Measurements from ENCODE around the gene GLI3.

The GLI3 gene

DNA sequence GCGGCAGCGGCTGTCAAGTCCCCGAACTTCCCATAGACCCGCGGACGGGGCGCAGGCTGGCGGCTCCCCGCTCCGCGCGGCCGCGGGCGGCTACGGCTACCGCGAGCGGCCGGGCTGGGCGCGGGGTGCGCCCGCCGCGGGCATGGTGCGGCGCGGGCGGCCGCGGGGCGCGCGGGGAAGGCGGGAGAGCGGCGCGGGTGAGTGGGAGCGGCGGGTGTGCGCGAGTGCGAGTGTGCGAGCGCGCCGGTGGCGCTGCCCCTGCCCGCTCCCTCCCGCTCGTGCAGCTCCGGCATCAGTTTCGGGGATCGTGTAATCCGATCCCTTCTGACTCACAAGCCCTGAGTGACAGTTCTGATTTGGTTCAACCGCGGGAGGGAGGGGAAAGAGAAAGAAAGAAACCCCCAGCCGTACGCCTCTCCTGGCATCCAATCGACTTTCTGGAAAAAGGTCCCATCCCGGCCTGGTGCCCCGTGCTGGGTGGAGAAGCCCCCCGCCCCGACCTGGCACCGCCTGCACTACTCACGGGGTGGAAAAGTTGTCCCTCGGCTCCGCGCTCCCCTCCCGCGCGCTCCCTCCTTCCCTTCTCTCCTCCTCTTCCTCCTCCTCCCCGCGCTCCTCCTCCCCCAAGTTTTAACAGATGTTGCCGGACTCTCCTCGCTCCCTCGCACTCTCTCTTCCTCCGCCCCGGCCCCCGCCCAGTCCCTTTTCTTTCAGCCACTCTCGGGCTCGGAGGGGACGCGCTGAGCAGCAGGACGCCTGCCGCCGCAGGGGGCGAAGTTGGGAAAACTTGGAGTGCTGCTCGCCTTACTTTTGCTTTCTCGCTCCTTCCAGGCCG, at the start of gene GLI3:
Gene GLI3, minus strand, starts transcription at position 234 of the 835 bp plus-strand sequence. CDS start 13,956 bp downstream, outside the sequence.
- no peak for DNase-seq

DNA sequence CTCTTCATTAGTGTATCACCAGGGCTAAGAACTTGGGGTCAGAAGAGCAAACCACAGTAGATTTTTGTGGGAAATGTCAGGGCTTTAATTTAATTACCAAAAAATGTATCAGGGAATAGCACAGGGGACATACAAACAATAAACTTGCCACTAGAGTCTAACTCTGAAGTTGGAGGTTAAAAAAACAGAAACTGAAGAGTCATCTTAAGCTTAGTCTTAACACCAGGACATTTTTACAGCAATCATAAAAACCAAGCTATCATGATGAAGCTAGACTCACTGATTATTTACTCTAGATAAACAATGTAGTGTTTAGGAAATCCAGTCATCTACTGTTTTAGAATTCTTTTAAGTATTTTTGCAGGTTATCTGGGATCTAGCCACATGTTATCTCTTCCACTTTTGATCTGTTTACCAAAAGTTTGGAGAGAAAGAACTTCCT, 48.4 kb upstream of the GLI3 start:
- no peak for DNase-seq

DNA sequence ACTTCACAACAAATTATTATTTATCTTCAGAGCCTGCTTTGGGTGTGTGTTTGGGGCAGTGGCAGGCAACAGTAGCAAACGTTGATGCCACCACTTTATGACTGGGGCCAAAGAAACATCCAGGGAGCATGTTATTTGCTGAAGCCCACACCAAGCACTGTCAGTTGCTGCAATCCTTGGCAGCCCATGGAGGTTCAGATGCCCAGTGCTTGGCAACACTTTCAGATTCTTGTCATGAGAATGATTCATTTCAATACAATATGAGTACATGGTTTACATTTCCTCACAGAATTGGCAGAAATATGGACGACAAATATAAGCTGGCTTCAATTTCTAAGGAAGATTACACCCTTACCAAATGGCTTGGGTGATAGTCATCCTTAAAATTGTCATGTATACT, 46.5 kb upstream of the GLI3 start:
- DNase-seq: no peak

DNA sequence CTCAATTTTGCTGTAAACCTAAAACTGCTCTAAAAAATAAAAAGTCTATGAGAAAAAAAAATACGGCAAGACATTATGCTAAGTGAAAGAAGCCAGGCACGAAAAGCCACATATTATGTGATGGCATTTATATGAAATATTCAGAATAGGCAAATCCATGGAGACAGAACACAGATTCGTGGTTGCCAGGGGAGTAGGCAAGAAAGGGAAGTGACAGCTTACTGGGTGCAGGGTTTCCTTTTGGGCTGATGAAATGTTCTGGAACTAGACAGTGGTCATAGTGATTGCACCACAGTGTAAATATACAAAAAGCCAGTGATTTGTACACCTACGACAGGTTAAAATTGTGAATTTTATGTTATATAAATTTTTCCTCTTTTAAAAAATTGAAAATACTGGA, 41.3 kb upstream of the GLI3 start:
- DNase-seq: no peak

DNA sequence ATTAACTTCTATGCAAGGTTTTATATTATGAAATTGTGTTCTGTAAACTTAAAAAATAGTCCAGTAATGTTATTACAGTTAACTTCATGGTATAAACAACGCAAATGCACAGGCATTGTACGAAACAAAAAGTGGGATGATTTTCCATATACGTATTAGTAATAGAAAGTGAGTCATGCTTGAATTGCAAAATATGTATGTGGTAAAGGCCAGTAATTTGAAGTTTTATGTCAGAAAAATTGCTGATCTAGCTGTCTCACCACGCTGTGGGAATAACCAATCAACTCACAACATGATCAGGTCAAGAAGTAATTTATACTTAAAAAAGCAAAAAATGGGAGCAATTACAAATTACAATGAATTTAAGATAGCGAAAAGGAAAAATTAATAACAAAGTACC, 37.0 kb upstream of the GLI3 start:
- no peak for DNase-seq

DNA sequence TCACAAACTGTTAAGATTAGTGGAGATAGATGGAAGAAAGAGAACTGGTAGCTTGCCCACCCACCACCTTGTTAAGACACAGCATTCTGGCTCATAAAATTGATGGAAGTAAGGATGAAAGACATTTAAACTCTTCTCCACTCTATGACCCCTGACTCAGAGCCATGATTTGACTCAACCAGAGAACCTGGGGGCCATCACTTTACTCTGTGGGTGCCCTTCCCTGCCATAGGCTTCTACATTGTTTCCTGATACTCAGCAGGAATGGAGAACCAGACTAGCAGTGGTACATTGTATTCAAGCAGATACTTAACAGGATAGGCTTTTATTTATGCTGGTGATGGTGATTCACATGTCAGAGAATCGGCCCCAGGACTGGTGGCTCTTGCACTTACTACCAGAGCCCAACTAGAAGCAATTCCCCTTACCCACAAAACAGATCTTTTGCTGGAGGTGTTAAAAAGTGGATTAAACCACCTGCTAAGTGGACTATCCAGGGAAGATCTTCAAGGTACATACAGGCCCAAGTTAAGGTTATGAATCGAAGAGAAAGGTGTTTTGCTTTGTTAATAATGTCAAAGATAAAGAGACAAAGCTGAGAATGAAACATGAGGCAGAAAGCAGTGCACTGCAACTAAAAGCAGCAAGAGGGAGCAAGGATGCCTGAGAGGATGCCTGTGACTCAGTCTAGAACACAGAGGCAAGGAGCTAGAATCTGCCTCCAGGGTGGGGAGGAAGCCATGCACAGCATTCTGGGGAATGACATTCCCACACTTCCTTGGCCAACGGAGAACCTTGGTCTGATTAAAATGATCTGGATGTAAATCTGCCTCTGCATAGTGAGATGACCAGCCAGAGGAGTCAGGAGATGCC, 36.0 kb upstream of the GLI3 start:
- DNase-seq: no peak

DNA sequence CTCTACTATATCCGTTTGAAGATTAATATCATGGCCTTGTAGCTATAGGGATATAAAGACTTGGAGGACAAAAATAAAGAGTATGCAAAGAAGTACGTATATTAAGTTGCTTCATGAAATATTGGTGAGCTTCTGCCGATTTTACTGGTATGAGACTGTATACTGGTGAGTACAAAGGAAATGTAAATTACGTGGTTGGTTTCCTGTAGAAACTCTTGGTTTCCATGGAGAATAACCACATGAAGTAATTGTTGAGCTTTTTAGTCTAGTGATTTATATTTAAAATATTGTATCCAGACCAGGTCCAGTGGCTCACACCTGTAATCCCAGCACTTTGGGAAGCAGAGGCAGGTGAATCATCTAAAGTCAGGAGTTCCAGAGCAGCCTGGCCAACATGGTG, 32.2 kb upstream of the GLI3 start:
- DNase-seq: no peak

DNA sequence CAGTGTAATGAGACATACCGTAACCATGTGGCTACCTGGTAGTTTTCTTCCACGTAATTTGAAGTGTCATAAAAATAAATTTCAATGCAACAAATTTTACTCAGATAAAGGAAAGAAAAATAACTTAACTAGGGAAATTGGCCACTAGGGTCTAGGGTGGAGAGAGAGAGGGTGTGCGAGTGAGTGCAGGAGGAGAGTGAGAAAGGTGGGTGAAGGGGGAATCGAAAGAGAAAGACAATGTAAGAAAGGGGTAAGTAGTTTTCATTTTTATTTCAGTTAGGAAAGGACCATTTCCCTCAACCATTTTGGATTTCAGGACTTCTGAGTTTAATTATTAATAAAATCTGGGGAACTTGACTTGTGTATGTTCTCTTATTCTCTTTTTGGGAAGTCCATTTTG, 27.7 kb upstream of the GLI3 start:
- no peak for DNase-seq

DNA sequence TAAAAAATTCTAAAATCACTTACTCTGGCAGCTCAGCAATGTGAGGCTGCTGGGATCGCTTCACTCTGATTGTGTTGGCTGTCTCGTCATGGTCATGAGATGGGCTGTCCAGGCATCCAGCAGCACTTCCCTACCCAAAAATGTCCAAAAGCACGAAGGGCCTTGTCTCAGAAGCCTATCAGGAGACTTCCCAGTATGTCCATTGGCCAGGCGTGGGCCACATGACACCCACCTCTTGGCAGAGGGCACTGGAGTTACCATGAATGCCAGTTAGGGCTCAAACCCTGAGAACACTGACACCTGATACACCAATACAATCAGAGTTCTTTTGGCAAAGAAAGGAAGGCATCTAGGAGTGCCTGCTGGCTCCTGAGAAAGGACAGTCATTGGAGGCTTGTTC, 27.0 kb upstream of the GLI3 start:
- DNase-seq: no peak

DNA sequence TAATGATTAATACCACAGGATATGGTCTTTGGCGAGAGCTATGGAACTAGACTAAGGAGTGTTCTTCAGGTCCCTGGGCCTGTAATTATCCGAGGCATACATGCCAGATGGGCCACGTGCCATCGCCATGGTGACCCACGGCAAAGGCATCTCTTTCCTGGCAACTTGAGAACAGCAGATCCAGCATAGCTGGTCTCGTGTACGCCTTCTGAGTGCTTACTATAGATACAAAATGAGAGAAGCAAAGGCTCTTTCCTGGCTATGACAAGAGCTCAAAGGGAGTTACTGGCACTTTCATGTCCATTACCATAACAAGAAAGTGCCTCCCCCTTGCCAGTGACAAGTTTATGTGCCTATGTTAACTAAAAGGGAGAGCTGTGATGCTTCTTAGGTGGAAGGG, 26.0 kb upstream of the GLI3 start:
- DNase-seq: no peak

DNA sequence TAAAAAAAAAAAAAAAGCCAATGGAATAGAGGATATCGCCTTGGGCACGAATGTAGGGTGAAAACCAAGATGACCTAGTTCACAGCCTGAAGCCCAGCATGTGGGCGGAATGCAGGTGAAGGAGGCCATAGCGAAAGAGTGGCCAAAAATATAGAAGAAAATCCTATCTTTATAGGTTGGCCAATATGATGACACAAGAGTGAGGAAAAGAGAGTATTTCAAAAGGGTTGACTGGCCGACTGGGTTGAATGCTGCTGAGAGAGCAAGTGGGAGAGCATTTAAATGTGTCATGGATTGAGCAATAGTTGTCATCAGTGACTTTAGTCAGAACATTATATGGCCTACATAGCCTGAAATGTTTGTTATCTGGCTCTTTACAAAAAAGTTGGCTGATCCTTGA, 17.2 kb upstream of the GLI3 start:
- no peak for DNase-seq

DNA sequence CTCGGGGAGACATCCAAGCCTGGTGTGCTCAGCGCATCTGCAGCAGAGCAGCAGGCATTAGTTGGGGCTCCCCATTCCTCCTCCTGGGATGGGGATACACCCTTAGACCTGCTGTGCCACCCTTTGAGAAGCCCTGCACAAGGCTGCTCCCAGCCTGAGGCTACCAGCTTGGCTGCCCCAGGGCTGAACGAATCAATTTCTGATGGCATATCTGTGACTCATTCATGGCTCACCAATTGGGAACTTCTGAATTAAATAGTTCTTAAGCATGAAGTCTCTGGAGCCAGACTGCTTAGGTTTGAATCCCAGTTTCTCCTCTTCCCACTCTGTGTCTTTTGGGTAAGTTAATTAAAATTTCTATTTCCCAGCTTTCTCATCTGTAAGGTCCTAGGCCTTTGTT, 16.3 kb upstream of the GLI3 start:
- no peak for DNase-seq

DNA sequence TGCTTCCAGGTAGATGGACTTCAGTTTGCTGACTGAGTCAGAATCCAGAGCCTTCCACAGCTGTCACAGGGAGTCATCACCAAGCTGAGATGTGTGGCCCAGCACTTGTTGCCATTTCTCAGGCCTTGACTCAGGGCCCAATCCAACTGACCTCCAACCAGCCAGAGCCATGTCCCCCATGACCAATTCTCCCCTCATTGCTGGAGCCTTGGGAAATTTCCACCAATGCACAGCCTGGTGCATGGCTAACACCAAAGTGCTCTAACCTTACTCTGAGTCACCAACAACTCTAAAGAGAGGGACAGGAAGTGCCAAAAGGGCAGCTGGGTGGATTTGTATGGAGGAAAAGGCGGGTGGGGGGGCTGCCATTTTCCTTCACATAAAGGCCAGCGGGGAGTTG, 13.4 kb upstream of the GLI3 start:
- no peak for DNase-seq

DNA sequence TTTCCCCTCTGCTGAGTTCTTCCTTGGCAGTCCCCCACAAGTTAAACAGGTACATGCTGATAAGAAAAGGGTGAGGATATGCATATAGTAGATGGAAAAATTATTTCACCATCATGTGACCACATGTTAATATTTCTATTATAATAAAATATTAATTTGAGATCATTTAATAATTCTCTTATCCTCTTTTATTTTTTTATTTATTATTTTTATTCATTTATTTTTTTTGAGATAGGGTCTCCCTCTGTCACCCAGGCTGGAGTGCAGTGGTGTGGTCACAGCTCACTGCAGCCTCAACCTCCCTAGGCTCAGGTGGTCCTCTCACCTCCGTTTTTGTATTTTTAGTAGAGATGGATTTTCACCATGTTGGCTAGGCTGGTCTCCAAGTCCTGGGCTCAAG, 11.6 kb upstream of the GLI3 start:
- DNase-seq: no peak

DNA sequence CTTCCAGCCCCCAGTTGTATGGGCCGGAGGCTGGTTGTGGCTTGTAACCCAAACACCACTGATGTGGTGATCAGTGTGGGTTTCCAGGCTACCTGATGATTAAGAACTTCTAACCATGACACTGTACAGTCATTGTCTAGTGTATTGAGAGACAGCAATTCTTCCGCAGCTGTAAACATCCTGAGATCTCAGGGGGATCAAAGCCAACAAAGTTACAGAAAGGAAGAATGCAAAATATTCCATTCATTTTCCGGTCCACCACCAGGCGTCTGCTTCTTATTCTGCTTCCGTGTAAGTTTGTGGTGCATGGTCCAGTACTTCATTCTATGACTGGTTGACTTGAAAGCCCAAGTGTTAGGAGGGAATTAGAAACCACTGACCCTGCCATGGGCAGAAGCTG, 10.3 kb upstream of the GLI3 start:
- no peak for DNase-seq

DNA sequence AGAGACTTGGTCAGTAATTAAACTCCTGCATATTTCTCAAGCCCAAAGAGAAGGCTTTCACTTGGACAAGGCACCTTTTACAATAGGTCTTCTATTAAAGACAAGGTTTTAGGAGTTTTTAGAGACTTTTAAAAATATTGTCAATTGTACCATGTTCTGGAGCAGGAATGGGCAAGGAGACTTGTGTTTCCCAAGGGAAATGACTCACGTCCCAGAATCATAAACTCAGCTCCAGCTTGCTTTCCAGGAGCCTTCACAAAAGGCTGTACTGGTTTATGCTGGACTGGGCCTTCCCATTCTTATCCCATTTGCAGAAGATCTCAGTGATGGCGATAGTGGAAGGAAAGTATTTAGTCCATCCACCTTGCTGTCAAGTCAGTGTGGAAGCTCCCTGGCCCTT, 7.8 kb upstream of the GLI3 start:
- no peak for DNase-seq

DNA sequence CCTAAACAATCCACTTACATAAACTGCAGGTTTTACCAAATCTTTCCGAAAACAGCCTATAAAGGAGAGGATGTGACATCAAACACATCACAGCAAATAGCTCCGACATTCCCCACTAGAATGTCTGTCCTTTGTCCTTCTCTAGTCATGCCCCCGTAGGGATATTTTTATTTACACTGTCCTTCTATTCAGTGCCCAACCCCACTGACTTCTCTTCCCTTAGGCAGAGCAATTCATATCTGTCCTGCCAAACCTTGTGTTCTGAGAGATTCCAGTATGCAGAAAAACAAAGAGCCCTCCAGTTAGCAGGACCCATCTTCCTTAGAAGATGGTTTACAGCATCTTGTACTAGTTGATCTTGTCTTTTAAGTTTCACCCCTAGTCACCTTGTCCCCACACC, 5.4 kb upstream of the GLI3 start:
- no peak for DNase-seq

DNA sequence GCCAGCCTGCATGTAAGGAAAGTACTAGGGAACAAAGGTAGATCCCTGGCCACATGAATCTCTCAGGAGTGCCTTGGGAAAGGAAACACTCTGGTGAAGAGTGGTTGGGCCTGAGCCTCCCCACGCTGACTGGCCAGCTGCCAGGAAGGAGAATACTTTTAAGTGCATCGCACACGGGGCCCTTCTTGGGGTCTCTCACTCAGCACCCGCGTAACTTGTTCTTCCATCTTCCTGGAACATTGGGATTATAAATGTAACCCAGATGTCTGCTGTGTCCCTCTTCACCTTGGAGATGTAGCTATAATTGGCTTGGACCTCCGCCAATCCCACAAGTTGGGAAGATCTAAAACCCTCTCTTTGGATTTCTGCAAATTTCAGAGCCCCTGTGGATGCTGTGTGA, 4.4 kb upstream of the GLI3 start:
- no peak for DNase-seq

DNA sequence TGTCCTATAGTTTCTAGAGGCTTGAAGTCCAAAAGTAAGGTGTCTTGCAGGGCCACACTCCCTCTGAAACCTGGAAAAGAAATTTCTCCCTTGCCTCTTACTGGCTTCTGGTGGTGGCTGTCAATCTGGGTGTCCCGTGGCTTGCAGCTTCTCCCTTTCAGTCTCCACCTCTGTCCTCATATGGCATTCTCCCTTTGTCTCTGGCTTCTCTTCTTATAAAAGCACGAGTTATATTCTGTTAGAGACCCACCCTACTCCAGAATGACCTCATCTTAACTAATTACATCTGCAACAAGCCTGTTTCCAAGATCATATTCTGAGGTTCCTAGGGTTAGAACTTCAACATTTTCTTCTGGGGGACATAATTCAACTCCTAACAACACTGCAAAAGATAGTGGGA, 3.4 kb upstream of the GLI3 start:
- no peak for DNase-seq

DNA sequence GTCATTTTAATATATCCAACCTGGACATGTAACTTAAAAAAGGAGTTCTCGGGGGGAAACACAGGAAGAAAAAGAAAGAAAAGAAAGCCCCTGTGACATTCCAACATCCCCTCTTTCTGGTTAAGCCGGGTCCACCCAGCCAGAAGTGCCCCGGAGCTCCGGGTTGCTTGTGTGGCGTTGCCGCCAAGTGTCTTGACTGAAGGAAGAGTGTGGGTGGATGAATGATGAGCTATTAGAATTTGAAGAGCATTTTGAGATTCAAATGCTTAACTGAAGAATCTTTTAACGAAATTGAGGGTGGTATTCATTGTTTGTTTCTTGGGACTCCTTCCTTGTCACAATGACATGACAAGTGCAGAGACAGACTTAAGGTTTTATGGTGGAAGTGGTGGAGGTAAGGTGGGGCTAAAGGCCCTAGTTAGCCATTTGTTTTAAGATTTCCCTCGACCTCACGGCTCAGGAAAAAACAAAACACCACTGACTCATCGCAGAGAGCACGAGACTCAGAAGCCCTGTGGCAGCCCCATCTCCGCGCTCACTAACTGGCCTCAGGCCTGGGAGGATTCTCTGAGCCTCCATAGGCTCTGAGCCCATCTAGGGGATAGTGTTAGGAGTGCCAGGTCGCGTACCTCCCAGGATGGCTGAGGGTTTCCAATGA, 1.8 kb upstream of the GLI3 start:
- DNase-seq: no peak

DNA sequence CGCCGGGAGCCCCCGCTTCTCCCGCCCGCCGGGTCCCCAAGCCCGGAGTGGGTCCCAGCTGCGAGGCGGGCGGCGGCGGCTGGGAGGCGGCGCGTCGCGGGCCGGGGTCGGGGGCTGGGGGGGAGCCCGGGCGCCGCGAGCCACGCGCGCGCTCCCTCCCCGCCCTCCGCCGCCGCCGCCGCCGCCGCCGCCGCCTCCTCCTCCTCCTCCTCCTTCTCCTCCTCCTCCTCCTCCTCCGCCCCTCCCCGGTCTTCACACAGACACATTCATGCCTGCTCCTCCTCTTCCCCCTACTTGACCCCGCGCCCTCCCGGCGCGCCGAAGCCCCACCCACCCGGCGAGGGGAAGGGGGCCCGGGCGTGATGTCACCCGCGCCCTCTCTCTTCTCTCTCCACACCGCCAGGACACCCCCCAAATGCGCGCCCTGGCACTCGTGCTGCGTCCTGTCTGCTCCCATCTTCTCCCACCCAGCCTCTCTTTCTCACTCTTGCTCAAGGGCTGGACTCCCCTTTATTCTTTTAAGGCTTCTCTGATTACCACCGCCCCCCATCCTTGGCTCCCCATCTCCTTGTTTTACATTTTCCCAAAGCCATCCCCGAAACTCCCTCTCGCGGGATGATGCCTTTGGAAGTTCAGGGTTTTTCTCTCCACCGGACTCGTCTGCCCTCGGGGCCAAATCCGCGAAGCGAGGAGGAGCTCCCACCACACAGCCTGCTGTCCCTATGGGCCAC, 967 bp upstream of the GLI3 start:
- no peak for DNase-seq

DNA sequence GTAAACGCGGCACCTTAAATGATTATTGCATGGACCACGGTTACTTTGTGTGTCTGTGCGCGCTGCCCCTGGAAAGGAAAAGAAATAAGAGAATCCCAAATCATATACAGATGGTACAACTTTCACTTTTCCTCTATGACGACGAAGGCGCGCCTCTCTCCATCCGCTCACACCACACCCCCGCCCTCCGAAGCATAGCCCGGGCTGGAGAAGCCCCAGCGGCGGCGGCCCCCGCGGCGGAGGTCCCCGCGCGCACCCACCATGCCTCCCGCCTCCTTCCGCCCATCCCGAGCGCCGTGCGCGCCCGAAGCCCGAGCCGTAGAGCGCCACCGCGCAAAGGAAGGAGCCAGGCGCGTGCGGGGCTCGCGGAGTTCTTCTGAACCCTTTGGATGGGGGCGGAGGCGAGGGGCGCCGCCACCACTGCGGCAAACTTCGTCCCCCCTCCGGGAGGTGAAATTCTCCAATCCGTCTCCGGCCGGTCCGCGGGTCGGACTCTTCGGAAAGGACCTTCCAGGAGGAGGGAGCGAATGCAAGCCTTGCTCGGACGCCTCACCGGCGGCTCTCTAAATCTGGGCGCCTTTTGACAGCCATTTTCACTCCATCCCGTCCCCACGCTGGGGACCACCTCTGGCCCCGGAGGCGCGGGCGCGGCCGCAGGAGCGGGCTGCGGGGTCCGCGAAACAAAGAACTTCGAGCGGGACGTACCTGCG, 588 bp downstream of the GLI3 start:
- no peak for DNase-seq

Data from activated CD4-positive, alpha-beta T cell treated with anti-CD3 and anti-CD28 coated beads for 1 hour (primary cell).